Measurements from ENCODE around the gene PHACTR1.

Gene PHACTR1

GRCh38 chr6:13058051-13058450 lies 341.5 kb downstream of the PHACTR1 start:
- H3K27me3 ChIP-seq (ENCODE audit: control insufficient read depth in 3 of 3, insufficient read depth in 3 of 3, low read depth in 1 of 3, low read length in 3 of 3): no peaks in the 10 kb centered on the region
- no CpG with 5 or more reads among the region's 3 CpGs for WGBS, 2 donors (ENCODE audit: extremely low coverage in 2 of 2, insufficient read length in 2 of 2, insufficient replicate concordance in 1 of 2)

GRCh38 chr6:13059026-13059425 lies 342.5 kb downstream of the PHACTR1 start:
- Histone ChIP-seq H3K4me1 (ENCODE audit: control insufficient read depth in 2 of 2, insufficient read depth in 1 of 2, low read depth in 1 of 2, low read length in 2 of 2) (no peaks in the 10 kb centered on the region), H3K4ac (ENCODE audit: low read length) (no peak overlapping the region), H2BK12ac (ENCODE audit: low read length) (no peak overlapping the region), H4K91ac (ENCODE audit: low read depth, low read length, poor library complexity) (no peak overlapping the region), H2BK15ac (ENCODE audit: low read length) (no peak overlapping the region), H2AFZ (ENCODE audit: low read length) (no peak overlapping the region), H3K18ac (ENCODE audit: low read length) (no peak overlapping the region), H3K4me3 (ENCODE audit: low read length in 2 of 2) (no peak overlapping the region), H2BK5ac (ENCODE audit: low read length) (no peak overlapping the region), H3K23ac (ENCODE audit: low read depth, low read length, poor library complexity) (no peak overlapping the region), H4K8ac (ENCODE audit: low read depth, low read length) (no peak overlapping the region), H3K9me3 (replicated peaks in 1 of 2; ENCODE audit: control insufficient read depth in 2 of 2, insufficient read depth in 1 of 2, low read depth in 1 of 2, low read length in 2 of 2) (no peaks in the 10 kb centered on the region), H3K36me3 (replicated peaks in 1 of 2; ENCODE audit: control insufficient read depth in 2 of 2, insufficient read depth in 2 of 2, low read length in 2 of 2) (no peaks in the 10 kb centered on the region), H2AK5ac (ENCODE audit: low read depth, low read length) (no peak overlapping the region), H3K4me2 (ENCODE audit: insufficient read depth, low read length, poor library complexity, severe bottlenecking) (no peak overlapping the region), H3K79me1 (ENCODE audit: low read depth, low read length) (no peaks in the 10 kb centered on the region), H3K9ac (ENCODE audit: low read depth, low read length, poor library complexity) (no peak overlapping the region), H3K14ac (ENCODE audit: low read length) (no peak overlapping the region), H3K27me3 (ENCODE audit: control insufficient read depth in 3 of 3, insufficient read depth in 3 of 3, low read depth in 1 of 3, low read length in 3 of 3) (no peaks in the 10 kb centered on the region), H2BK120ac (ENCODE audit: low read depth, low read length) (no peak overlapping the region), H3K27ac (replicated peaks; ENCODE audit: low read length) (no peak overlapping the region)
- no CpG with 5 or more reads among the region's 1 CpG for WGBS, 2 donors (ENCODE audit: extremely low coverage in 2 of 2, insufficient read length in 2 of 2, insufficient replicate concordance in 1 of 2)
- DNase-seq (ENCODE audit: low spot score): no peak

More at GRCh38 chr6:13058051-13058450, 341.5 kb downstream of the PHACTR1 start:
- H3K27ac ChIP-seq (replicated peaks; ENCODE audit: low read length): no peak overlapping the region
- H3K14ac ChIP-seq (ENCODE audit: low read length): no peak overlapping the region
- H3K9me3 ChIP-seq (replicated peaks in 1 of 2; ENCODE audit: control insufficient read depth in 2 of 2, insufficient read depth in 1 of 2, low read depth in 1 of 2, low read length in 2 of 2): no peaks in the 10 kb centered on the region
- H4K8ac ChIP-seq (ENCODE audit: low read depth, low read length): no peak overlapping the region
- no peak overlapping the region for H3K18ac ChIP-seq (ENCODE audit: low read length)
- no peak overlapping the region for H2AFZ ChIP-seq (ENCODE audit: low read length)
- no peak overlapping the region for H2BK120ac ChIP-seq (ENCODE audit: low read depth, low read length)
- H2BK12ac ChIP-seq (ENCODE audit: low read length): no peak overlapping the region
- no peak overlapping the region for H2AK5ac ChIP-seq (ENCODE audit: low read depth, low read length)
- no peak overlapping the region for H2BK5ac ChIP-seq (ENCODE audit: low read length)
- no peak overlapping the region for H2BK15ac ChIP-seq (ENCODE audit: low read length)
- H3K4me1 ChIP-seq (ENCODE audit: control insufficient read depth in 2 of 2, insufficient read depth in 1 of 2, low read depth in 1 of 2, low read length in 2 of 2): no peaks in the 10 kb centered on the region
- no peak overlapping the region for H4K91ac ChIP-seq (ENCODE audit: low read depth, low read length, poor library complexity)
- H3K4me3 ChIP-seq (ENCODE audit: low read length in 2 of 2): no peak overlapping the region
- no peak overlapping the region for H3K4me2 ChIP-seq (ENCODE audit: insufficient read depth, low read length, poor library complexity, severe bottlenecking)
- no peak overlapping the region for H3K23ac ChIP-seq (ENCODE audit: low read depth, low read length, poor library complexity)
- DNase-seq (ENCODE audit: low spot score): no peak
- no peak overlapping the region for H3K4ac ChIP-seq (ENCODE audit: low read length)
- H3K9ac ChIP-seq (ENCODE audit: low read depth, low read length, poor library complexity): no peak overlapping the region
- no peaks in the 10 kb centered on the region for H3K36me3 ChIP-seq (replicated peaks in 1 of 2; ENCODE audit: control insufficient read depth in 2 of 2, insufficient read depth in 2 of 2, low read length in 2 of 2)
- no peaks in the 10 kb centered on the region for H3K79me1 ChIP-seq (ENCODE audit: low read depth, low read length)

- Histone ChIP-seq H2BK15ac (ENCODE audit: low read length) (no peak overlapping the region), H3K23ac (ENCODE audit: low read depth, low read length, poor library complexity) (no peak overlapping the region), H3K4ac (ENCODE audit: low read length) (no peak overlapping the region), H3K4me2 (ENCODE audit: insufficient read depth, low read length, poor library complexity, severe bottlenecking) (no peak overlapping the region), H2AFZ (ENCODE audit: low read length) (no peak overlapping the region), H3K9ac (ENCODE audit: low read depth, low read length, poor library complexity) (no peak overlapping the region), H3K27ac (replicated peaks; ENCODE audit: low read length) (no peak overlapping the region), H2BK5ac (ENCODE audit: low read length) (no peak overlapping the region), H3K9me3 (replicated peaks in 1 of 2; ENCODE audit: control insufficient read depth in 2 of 2, insufficient read depth in 1 of 2, low read depth in 1 of 2, low read length in 2 of 2) (no peaks in the 10 kb centered on the region), H3K36me3 (replicated peaks in 1 of 2; ENCODE audit: control insufficient read depth in 2 of 2, insufficient read depth in 2 of 2, low read length in 2 of 2) (no peaks in the 10 kb centered on the region), H3K27me3 (ENCODE audit: control insufficient read depth in 3 of 3, insufficient read depth in 3 of 3, low read depth in 1 of 3, low read length in 3 of 3) (no peaks in the 10 kb centered on the region), H4K91ac (ENCODE audit: low read depth, low read length, poor library complexity) (no peak overlapping the region), H3K4me3 (ENCODE audit: low read length in 2 of 2) (no peak overlapping the region), H2BK120ac (ENCODE audit: low read depth, low read length) (no peak overlapping the region), H3K18ac (ENCODE audit: low read length) (no peak overlapping the region), H4K8ac (ENCODE audit: low read depth, low read length) (no peak overlapping the region), H2BK12ac (ENCODE audit: low read length) (no peak overlapping the region), H3K14ac (ENCODE audit: low read length) (no peak overlapping the region), H2AK5ac (ENCODE audit: low read depth, low read length) (no peak overlapping the region), H3K4me1 (ENCODE audit: control insufficient read depth in 2 of 2, insufficient read depth in 1 of 2, low read depth in 1 of 2, low read length in 2 of 2) (peaks cover 0 to 2% of the 10 kb centered on the region in 2 donors), H3K79me1 (ENCODE audit: low read depth, low read length) (no peaks in the 10 kb centered on the region)
- DNase-seq (ENCODE audit: low spot score): no peak
- no CpG with 5 or more reads among the region's 3 CpGs for WGBS, 2 donors (ENCODE audit: extremely low coverage in 2 of 2, insufficient read length in 2 of 2, insufficient replicate concordance in 1 of 2)
Measured at GRCh38 chr6:13063300-13063918, 346.8 kb downstream of the PHACTR1 start.

- Histone ChIP-seq H3K4me1 (ENCODE audit: control insufficient read depth in 2 of 2, insufficient read depth in 1 of 2, low read depth in 1 of 2, low read length in 2 of 2) (peaks cover 0 to 2% of the 10 kb centered on the region in 2 donors), H4K91ac (ENCODE audit: low read depth, low read length, poor library complexity) (no peak overlapping the region), H2BK12ac (ENCODE audit: low read length) (no peak overlapping the region), H3K27ac (replicated peaks; ENCODE audit: low read length) (no peak overlapping the region), H3K14ac (ENCODE audit: low read length) (no peak overlapping the region), H2BK5ac (ENCODE audit: low read length) (no peak overlapping the region), H4K8ac (ENCODE audit: low read depth, low read length) (no peak overlapping the region), H3K4me2 (ENCODE audit: insufficient read depth, low read length, poor library complexity, severe bottlenecking) (no peak overlapping the region), H3K23ac (ENCODE audit: low read depth, low read length, poor library complexity) (no peak overlapping the region), H2BK15ac (ENCODE audit: low read length) (no peak overlapping the region), H3K36me3 (replicated peaks in 1 of 2; ENCODE audit: control insufficient read depth in 2 of 2, insufficient read depth in 2 of 2, low read length in 2 of 2) (no peaks in the 10 kb centered on the region), H3K9ac (ENCODE audit: low read depth, low read length, poor library complexity) (no peak overlapping the region), H3K4me3 (ENCODE audit: low read length in 2 of 2) (no peak overlapping the region), H2AK5ac (ENCODE audit: low read depth, low read length) (no peak overlapping the region), H3K79me1 (ENCODE audit: low read depth, low read length) (no peaks in the 10 kb centered on the region), H2BK120ac (ENCODE audit: low read depth, low read length) (no peak overlapping the region), H3K18ac (ENCODE audit: low read length) (no peak overlapping the region), H2AFZ (ENCODE audit: low read length) (no peak overlapping the region), H3K27me3 (ENCODE audit: control insufficient read depth in 3 of 3, insufficient read depth in 3 of 3, low read depth in 1 of 3, low read length in 3 of 3) (no peaks in the 10 kb centered on the region), H3K9me3 (replicated peaks in 1 of 2; ENCODE audit: control insufficient read depth in 2 of 2, insufficient read depth in 1 of 2, low read depth in 1 of 2, low read length in 2 of 2) (no peaks in the 10 kb centered on the region), H3K4ac (ENCODE audit: low read length) (no peak overlapping the region)
- DNase-seq (ENCODE audit: low spot score): no peak
- no CpG with 5 or more reads among the region's 1 CpG for WGBS, 2 donors (ENCODE audit: extremely low coverage in 2 of 2, insufficient read length in 2 of 2, insufficient replicate concordance in 1 of 2)
Measured at GRCh38 chr6:13065581-13065980, 349.0 kb downstream of the PHACTR1 start.
